GM10248 (cell line): Measurements from ENCODE around the gene DHX36.
A peak's percentile ranks its signal among the peaks of the same experiment; 100 is the strongest.

Experiments
- CTCF ChIA-PET: fragments of 300-600 bp; sonication (Branson Sonifier 250); formaldehyde crosslinking; extraction: SDS; loops from one replicate; lab custom pipeline; 2021; ENCODE audit warnings: antibody characterized with exemption; lab: Yijun Ruan, JAX
- POLR2A ChIA-PET: fragments of 350-650 bp; sonication (Branson Sonifier 250); formaldehyde crosslinking; extraction: SDS; loops from one replicate; lab custom pipeline; 2020; ENCODE audit warnings: antibody characterized with exemption; lab: Yijun Ruan, JAX
- DNase-seq: peaks from one replicate; pipeline ENCODE4 v3.0.0; 2012; ENCODE audit errors: extremely low spot score
- TF ChIP-seq, protein P1 (sequence below): IDR thresholded peaks from 2 replicates; pipeline ENCODE4 v1.5.1; 2012; ENCODE audit warnings: mild to moderate bottlenecking, low read depth; ENCODE audit errors: extremely low read depth, missing control alignments, control extremely low read depth

DHX36 gene

DNA sequence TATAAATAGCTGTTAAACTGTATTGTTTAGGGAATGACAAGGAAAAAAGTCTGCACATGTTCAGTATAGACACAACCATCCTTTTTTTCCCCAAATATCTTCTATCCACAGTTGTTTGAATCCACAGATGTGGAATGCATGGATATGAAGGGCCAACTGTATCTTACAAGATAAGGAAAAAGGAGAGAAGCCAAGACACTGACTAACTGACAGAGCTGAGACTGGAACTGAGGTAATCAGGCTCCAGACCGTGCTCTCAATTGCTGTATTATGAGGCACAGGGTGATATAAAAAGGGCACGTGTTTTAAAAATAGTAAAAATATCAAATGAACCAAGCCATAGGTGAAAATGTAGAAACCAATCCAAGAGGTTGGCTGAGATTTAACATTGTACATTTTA lies 49.0 kb downstream of the DHX36 start:
- ChIA-PET CTCF (interaction anchor here (1.0 kb wide), 1 partner anchor 22 kb away, joined by 4 read pairs; no protein-coding TSS in a partner anchor), POLR2A (interaction anchor here (0.6 kb wide), 1 partner anchor 13 kb away, joined by 6 read pairs; no protein-coding TSS in a partner anchor)
- TF ChIP-seq, protein P1, sequence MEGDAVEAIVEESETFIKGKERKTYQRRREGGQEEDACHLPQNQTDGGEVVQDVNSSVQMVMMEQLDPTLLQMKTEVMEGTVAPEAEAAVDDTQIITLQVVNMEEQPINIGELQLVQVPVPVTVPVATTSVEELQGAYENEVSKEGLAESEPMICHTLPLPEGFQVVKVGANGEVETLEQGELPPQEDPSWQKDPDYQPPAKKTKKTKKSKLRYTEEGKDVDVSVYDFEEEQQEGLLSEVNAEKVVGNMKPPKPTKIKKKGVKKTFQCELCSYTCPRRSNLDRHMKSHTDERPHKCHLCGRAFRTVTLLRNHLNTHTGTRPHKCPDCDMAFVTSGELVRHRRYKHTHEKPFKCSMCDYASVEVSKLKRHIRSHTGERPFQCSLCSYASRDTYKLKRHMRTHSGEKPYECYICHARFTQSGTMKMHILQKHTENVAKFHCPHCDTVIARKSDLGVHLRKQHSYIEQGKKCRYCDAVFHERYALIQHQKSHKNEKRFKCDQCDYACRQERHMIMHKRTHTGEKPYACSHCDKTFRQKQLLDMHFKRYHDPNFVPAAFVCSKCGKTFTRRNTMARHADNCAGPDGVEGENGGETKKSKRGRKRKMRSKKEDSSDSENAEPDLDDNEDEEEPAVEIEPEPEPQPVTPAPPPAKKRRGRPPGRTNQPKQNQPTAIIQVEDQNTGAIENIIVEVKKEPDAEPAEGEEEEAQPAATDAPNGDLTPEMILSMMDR, result no peak
- DNase-seq, result no peak

DNA sequence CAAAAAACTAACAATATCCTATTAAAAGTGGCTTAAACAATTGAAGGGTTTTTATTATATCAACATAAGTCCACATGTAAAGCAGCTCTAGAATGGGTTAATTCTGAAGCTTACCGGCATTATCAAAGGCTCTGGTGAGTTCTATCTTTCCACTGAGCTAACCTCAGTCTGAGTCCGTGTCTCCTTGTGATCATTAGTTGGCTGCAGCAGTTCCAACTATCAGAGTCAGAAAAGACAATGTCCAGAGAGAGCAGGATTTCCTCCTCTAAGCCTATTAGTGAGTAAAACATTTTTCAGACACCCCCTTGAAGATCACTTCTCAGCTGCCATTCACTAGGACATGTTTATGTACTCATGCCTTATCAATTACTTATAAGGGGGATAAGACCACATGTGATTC lies 49.9 kb downstream of the DHX36 start:
- TF ChIP-seq, protein P1, result no peak
- POLR2A ChIA-PET, result no interaction called here
- DNase-seq, result no peak
- CTCF ChIA-PET, result interaction anchor here (1.0 kb wide), 2 partner anchors 16 to 21 kb away, joined by 3 to 4 read pairs; no protein-coding TSS in a partner anchor

DNA sequence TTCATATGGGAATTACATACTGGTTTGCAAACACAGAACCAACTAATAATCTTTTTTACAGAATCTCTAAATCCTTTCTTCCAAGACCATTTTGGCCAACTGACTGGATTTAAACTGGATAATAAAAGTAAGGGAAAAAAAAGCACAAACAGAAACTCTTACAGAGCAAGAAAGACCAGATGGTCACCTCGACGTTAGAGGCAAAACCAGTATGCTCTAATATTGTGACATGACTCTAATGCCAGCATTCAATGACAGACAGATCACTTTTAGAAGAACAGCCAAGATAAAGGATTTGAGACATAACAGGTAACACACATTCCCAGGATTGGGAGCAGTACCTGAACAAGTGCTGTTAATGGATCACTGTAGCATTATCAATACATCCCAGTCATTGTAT lies 50.9 kb downstream of the DHX36 start:
- DNase-seq, result no peak
- ChIA-PET POLR2A (no interaction called here), CTCF (interaction anchor here (1.6 kb wide), 1 partner anchor 19 kb away, joined by 3 read pairs; no protein-coding TSS in a partner anchor)
- TF ChIP-seq, protein P1, result no peak

DNA sequence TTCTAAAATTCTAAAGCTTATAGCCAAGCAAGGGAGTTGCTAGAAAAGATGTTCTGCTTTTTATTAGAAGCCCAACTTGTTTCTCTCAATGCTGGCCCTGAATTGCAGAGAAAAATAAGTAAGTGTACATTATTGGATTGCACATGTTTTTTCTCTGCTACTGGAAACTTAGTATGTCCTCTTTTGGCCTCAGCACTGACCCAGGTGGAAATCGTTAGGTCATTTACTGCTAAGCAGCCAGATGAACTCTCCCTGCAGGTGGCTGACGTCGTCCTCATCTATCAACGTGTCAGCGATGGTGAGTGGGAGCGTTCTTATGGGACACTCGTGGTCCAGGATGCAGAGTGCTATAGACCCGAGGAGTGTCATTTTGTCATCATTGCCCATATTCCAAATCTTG lies 69.8 kb downstream of the DHX36 start:
- TF ChIP-seq, protein P1, result no peak
- CTCF ChIA-PET, result interaction anchor here (1.0 to 2.8 kb wide), 11 partner anchors 9 to 1229 kb away, joined by 3 to 13 read pairs (median 4); no protein-coding TSS in a partner anchor
- DNase-seq, result no peak
- POLR2A ChIA-PET, result no interaction called here

DNA sequence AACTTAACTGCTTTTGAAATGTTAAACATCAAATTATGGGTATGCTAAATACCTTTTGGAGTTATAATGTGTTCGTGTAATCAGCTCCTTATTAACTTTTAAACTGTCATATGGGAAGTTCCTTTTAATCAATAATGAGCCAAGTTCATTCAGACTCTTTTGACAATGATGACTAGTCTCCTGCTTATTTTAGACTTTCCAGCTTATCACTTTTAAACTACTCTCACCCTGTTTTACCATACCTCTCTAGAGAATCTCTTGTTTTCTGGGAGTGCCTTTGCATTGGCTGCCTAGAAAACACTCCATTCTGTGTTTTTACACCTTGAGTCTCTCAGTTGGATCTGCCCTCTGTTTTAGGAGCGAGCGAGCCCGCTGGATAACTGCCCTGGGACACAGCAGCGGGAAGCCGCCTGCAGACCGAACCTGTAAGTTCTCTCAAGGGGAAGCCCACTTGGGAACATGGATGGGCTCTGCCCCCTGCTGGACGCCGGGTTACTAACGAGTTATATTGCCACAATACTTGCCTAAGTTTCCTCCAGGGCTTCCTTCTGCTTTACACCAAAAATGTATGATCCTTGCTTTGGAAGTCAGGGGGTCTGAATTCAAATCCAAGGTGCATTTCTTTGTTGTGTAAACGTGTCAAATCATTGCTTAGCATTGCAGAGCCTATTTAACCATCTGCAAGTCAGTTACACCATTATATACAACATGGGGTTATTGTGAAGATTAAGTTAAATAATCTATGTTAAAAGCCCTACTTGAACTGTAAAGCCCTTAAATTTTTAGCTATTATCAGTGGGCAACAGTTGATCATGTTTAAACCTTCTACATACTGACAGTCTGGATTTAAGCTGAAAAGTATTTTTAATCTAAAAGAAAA lies 71.3 kb downstream of the DHX36 start:
- CTCF ChIA-PET, result interaction anchor here (0.7 to 2.8 kb wide), 31 partner anchors 9 to 1227 kb away, joined by 3 to 13 read pairs (median 4); no protein-coding TSS in a partner anchor
- TF ChIP-seq, protein P1, result peak; percentile 70
- DNase-seq, result peak; percentile 63
- POLR2A ChIA-PET, result no interaction called here

DNA sequence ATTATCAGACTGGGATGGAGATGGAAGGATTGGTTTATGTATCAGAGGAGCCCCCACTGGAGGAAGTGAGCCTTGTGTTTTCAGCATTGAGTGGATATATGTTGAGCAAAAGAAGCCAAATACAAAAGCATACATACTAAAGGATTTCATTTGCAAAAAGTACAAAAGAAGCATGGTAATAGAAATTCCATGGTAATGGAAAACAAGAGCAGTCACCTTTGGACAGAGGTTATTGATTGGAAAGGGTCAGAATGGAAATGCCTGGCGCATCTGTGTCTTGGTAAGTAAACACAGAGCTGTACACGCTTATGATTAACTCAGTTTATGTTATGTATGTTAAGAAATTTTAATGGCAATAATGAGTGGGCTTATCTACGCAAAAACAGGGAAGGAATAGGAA lies 72.7 kb downstream of the DHX36 start:
- TF ChIP-seq, protein P1, result no peak
- CTCF ChIA-PET, result interaction anchor here (0.9 kb wide), 1 partner anchor 12 kb away, joined by 3 read pairs; no protein-coding TSS in a partner anchor
- POLR2A ChIA-PET, result no interaction called here
- DNase-seq, result no peak
